Measurements from ENCODE around the gene HSH2D.

- TF ChIP-seq EZH2 (IDR thresholded peaks at IDR 0.05; ENCODE audit: borderline replicate concordance, low read length) (no peak), CTCF (IDR thresholded peaks at IDR 0.05; ENCODE audit: low read length) (no peak)
These were observed 23.6 kb downstream of the HSH2D start for GRCh38 chr19:16167055-16167454.
